Measurements from ENCODE around the gene NXN.
"Not testable (repeated sequence)": the region's sequence is repeated elsewhere in the genome, so short reads cannot be mapped to it uniquely, and the experiment has no call there.

NXN gene

GRCh38 chr17:829614-830013 is 150.0 kb downstream of the NXN start:
- not testable (repeated sequence) for DNase-seq (ENCODE audit: low read depth)

- no peak for DNase-seq (ENCODE audit: low read depth)
Observed at GRCh38 chr17:828761-829160, 150.8 kb downstream of the NXN start.

- no peak for DNase-seq (ENCODE audit: low read depth)
Observed at GRCh38 chr17:826778-827177, 152.8 kb downstream of the NXN start.

- DNase-seq (ENCODE audit: low read depth) = no peak
Observed at GRCh38 chr17:825216-825615, 154.4 kb downstream of the NXN start.

- DNase-seq (ENCODE audit: low read depth) = no peak
Observed at GRCh38 chr17:824378-824777, 155.2 kb downstream of the NXN start.

- no peak for DNase-seq (ENCODE audit: low read depth)
Observed at GRCh38 chr17:823501-823902, 156.1 kb downstream of the NXN start.

- DNase-seq (ENCODE audit: low read depth) = no peak
Observed at GRCh38 chr17:819251-819650, 160.3 kb downstream of the NXN start.

- DNase-seq (ENCODE audit: low read depth) = no peak
Observed at GRCh38 chr17:814371-814770, 165.2 kb downstream of the NXN start.

GRCh38 chr17:812638-813204 is 166.9 kb downstream of the NXN start:
- no peak for DNase-seq (ENCODE audit: low read depth)

- DNase-seq (ENCODE audit: low read depth) = no peak
Observed at GRCh38 chr17:811051-811784, 168.4 kb downstream of the NXN start.

- no peak for DNase-seq (ENCODE audit: low read depth)
Observed at GRCh38 chr17:807523-808294, 171.9 kb downstream of the NXN start.

- no peak for DNase-seq (ENCODE audit: low read depth)
Observed at GRCh38 chr17:806781-807522, 172.6 kb downstream of the NXN start.

- no peak for DNase-seq (ENCODE audit: low read depth)
Observed at GRCh38 chr17:806346-806745, 173.2 kb downstream of the NXN start.

GRCh38 chr17:805886-806285 is 173.7 kb downstream of the NXN start:
- not testable (repeated sequence) for DNase-seq (ENCODE audit: low read depth)

GRCh38 chr17:804541-805435 is 174.8 kb downstream of the NXN start:
- DNase-seq (ENCODE audit: low read depth) = no peak

- no peak for DNase-seq (ENCODE audit: low read depth)
Observed at GRCh38 chr17:802901-803881, 176.4 kb downstream of the NXN start.

GRCh38 chr17:802481-802880 is 177.1 kb downstream of the NXN start:
- DNase-seq (ENCODE audit: low read depth) = no peak

GRCh38 chr17:801660-802059 is 177.9 kb downstream of the NXN start:
- DNase-seq (ENCODE audit: low read depth) = no peak

- DNase-seq (ENCODE audit: low read depth) = no peak
Observed at GRCh38 chr17:800446-801242, 178.9 kb downstream of the NXN start.
